Right lobe of liver (tissue), 4 donors: ENCODE results near the gene P3R3URF.

Source experiments
- POLR2A ChIP-seq: fragments of 450-650 bp; IDR thresholded peaks from one replicate; pipeline ENCODE4 v1.6.1; 2017; ENCODE audit warnings: antibody characterized with exemption, mild to moderate bottlenecking
- TF ChIP-seq, protein P1 (sequence below), 4 donors: fragments of 200-600 bp in 3 of 4; fragments of 450-650 bp in 1 of 4; IDR thresholded peaks; one replicate each; pipeline versions ENCODE4 v1.5.1 to v1.8.0; 2016 to 2022; ENCODE audit warnings: antibody characterized with exemption in 4 of 4, mild to moderate bottlenecking in 2 of 4
- donor health status: DM: no; HTN: no; CAD: no.
- donor health status: DM: no; HTN: no; CAD: no.
- donor health status: DM: no; HTN: yes; CAD: no.

DNA sequence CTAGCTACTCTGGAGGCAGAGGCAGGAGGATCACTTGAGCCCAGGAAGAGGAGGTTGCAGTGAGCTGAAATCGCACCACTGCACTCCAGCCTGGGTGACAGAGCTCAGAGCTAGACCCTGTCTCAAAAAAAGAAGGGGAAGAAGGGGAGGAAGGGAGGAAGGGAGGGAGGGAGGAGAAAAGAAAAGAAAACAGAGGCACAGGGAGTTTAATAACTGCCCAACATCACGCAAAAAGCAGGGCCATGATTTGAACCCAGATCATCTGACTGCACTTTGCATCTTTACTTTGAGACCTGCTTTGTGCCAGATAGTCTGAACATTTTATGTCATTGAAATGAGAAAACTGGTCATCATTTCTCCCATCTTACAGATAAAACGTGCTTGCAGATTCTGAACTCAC is 28.9 kb upstream of the P3R3URF start:
- TF ChIP-seq, protein P1, sequence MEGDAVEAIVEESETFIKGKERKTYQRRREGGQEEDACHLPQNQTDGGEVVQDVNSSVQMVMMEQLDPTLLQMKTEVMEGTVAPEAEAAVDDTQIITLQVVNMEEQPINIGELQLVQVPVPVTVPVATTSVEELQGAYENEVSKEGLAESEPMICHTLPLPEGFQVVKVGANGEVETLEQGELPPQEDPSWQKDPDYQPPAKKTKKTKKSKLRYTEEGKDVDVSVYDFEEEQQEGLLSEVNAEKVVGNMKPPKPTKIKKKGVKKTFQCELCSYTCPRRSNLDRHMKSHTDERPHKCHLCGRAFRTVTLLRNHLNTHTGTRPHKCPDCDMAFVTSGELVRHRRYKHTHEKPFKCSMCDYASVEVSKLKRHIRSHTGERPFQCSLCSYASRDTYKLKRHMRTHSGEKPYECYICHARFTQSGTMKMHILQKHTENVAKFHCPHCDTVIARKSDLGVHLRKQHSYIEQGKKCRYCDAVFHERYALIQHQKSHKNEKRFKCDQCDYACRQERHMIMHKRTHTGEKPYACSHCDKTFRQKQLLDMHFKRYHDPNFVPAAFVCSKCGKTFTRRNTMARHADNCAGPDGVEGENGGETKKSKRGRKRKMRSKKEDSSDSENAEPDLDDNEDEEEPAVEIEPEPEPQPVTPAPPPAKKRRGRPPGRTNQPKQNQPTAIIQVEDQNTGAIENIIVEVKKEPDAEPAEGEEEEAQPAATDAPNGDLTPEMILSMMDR (IDR thresholded peaks at IDR 0.05) = no peak
- no peak for TF ChIP-seq POLR2A
